OCI-LY1 (cell line): Measurements from ENCODE around the gene ITGAE.

Source experiments
- H2AFZ ChIP-seq: fragments of 200-600 bp; sonication (generic), shearing (Covaris generic); 2 replicates; pipeline ENCODE4 v1.6.0; 2014; ENCODE audit warnings: antibody characterized with exemption, mild to moderate bottlenecking, low read length
- H3F3A ChIP-seq: fragments of 200-600 bp; sonication (generic), shearing (Covaris generic); 2 replicates; pipeline ENCODE4 v1.6.0; 2014; ENCODE audit warnings: mild to moderate bottlenecking, antibody characterized with exemption, low read length, moderate library complexity; ENCODE audit not compliant: insufficient read depth
- H3K27ac ChIP-seq: fragments of 200-600 bp; sonication (generic); 2 replicates; pipeline ENCODE4 v1.5.1; 2014; ENCODE audit warnings: low read length, mixed run types, mild to moderate bottlenecking, low read depth; ENCODE audit not compliant: poor library complexity, severe bottlenecking
- H3K27me3 ChIP-seq: fragments of 200-600 bp; sonication (generic); 2 replicates; pipeline ENCODE4 v1.6.0; 2014; ENCODE audit warnings: antibody characterized with exemption, mild to moderate bottlenecking, low read length, moderate library complexity; ENCODE audit not compliant: insufficient read depth
- H3K36me3 ChIP-seq: fragments of 200-600 bp; sonication (generic); 2 replicates; pipeline ENCODE4 v1.6.1; 2014; ENCODE audit warnings: mild to moderate bottlenecking, antibody characterized with exemption, low read length, moderate library complexity, mixed read lengths; ENCODE audit not compliant: insufficient read depth
- H3K4me1 ChIP-seq: fragments of 200-600 bp; sonication (generic); 2 replicates; pipeline ENCODE4 v1.5.1; 2014; ENCODE audit warnings: mild to moderate bottlenecking, low read length, moderate library complexity; ENCODE audit not compliant: insufficient read depth, severe bottlenecking
- H3K4me2 ChIP-seq: fragments of 200-600 bp; sonication (generic), shearing (Covaris generic); 2 replicates; pipeline ENCODE4 v1.6.1; 2014; ENCODE audit warnings: low read length
- H3K4me3 ChIP-seq: fragments of 200-600 bp; sonication (generic); 2 replicates; pipeline ENCODE4 v1.5.1; 2014; ENCODE audit warnings: low read length, low read depth, mild to moderate bottlenecking, mixed read lengths; ENCODE audit not compliant: poor library complexity, severe bottlenecking
- H3K79me2 ChIP-seq: fragments of 200-600 bp; shearing (Covaris generic); 2 replicates; pipeline ENCODE4 v1.6.1; 2016; ENCODE audit warnings: mixed run types, low read length, mixed read lengths; ENCODE audit not compliant: insufficient read depth
- H3K9ac ChIP-seq: fragments of 200-600 bp; sonication (generic), shearing (Covaris generic); 2 replicates; pipeline ENCODE4 v1.6.1; 2014; ENCODE audit warnings: mild to moderate bottlenecking, low read length, mixed read lengths
- H3K9me2 ChIP-seq: fragments of 200-600 bp; sonication (generic), shearing (Covaris generic); 2 replicates; pipeline ENCODE4 v1.6.1; 2014; ENCODE audit warnings: low read depth, mild to moderate bottlenecking, low read length, mixed read lengths
- H3K9me3 ChIP-seq: fragments of 200-600 bp; shearing (Covaris generic); 2 replicates; pipeline ENCODE4 v1.6.1; 2014; ENCODE audit warnings: low read length, mixed read lengths
- H4K20me1 ChIP-seq: fragments of 200-600 bp; sonication (generic), shearing (Covaris generic); 2 replicates; pipeline ENCODE4 v1.6.0; 2016; ENCODE audit warnings: mild to moderate bottlenecking, low read length; ENCODE audit not compliant: insufficient read depth
- EZH2 ChIP-seq: fragments of 200-600 bp; sonication (generic), shearing (Covaris generic); IDR thresholded peaks from 2 replicates; pipeline ENCODE4 v1.8.0; 2017; ENCODE audit warnings: borderline replicate concordance, mixed run types, mild to moderate bottlenecking, antibody characterized with exemption, low read length, moderate library complexity, mixed read lengths
- TF ChIP-seq, protein P1 (sequence below): fragments of 200-600 bp; sonication (generic), shearing (Covaris generic); IDR thresholded peaks from 2 replicates; pipeline ENCODE4 v1.5.1; 2017; ENCODE audit warnings: mild to moderate bottlenecking, antibody characterized with exemption, low read length, moderate library complexity, mixed read lengths

The ITGAE gene

DNA sequence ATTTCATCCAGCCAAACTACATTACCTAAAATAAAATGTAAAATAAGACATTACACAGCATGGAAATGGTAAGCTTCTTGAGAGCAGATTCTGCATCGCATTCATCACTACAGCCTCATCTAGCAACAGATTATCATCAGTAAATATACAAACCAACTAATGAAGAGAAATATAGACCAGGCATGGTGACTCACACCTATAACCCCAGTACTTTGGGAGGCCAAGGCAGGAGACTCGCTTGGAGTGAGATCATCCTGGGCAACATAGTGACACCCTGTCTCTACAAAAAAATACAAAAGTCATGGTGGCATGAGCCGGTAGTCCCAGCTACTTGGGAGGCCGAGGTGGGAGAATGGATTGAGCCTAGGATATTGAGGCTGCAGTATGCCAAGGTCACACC lies 25.2 kb upstream of the ITGAE start:
- H3K9me3 ChIP-seq, result no peaks in the 10 kb centered on the region
- H3K9me2 ChIP-seq, result no peaks in the 10 kb centered on the region
- H3K9ac ChIP-seq, result no peak overlapping the region
- H3K79me2 ChIP-seq, result no peaks in the 10 kb centered on the region
- H3K27me3 ChIP-seq, result no peaks in the 10 kb centered on the region
- H3K36me3 ChIP-seq, result peaks cover 80% of the 10 kb centered on the region
- no peak overlapping the region for H2AFZ ChIP-seq
- no peak overlapping the region for H3K4me3 ChIP-seq
- no peaks in the 10 kb centered on the region for H3K4me1 ChIP-seq
- H3K27ac ChIP-seq, result no peak overlapping the region
- no peak overlapping the region for H3K4me2 ChIP-seq
- no peaks in the 10 kb centered on the region for H4K20me1 ChIP-seq
- TF ChIP-seq EZH2, result no peak
- TF ChIP-seq, protein P1, sequence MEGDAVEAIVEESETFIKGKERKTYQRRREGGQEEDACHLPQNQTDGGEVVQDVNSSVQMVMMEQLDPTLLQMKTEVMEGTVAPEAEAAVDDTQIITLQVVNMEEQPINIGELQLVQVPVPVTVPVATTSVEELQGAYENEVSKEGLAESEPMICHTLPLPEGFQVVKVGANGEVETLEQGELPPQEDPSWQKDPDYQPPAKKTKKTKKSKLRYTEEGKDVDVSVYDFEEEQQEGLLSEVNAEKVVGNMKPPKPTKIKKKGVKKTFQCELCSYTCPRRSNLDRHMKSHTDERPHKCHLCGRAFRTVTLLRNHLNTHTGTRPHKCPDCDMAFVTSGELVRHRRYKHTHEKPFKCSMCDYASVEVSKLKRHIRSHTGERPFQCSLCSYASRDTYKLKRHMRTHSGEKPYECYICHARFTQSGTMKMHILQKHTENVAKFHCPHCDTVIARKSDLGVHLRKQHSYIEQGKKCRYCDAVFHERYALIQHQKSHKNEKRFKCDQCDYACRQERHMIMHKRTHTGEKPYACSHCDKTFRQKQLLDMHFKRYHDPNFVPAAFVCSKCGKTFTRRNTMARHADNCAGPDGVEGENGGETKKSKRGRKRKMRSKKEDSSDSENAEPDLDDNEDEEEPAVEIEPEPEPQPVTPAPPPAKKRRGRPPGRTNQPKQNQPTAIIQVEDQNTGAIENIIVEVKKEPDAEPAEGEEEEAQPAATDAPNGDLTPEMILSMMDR, result no peak
- 0 out of 2 replicates have a peak, but pooled peaks cover 3% of the 10 kb centered on the region for H3F3A ChIP-seq

DNA sequence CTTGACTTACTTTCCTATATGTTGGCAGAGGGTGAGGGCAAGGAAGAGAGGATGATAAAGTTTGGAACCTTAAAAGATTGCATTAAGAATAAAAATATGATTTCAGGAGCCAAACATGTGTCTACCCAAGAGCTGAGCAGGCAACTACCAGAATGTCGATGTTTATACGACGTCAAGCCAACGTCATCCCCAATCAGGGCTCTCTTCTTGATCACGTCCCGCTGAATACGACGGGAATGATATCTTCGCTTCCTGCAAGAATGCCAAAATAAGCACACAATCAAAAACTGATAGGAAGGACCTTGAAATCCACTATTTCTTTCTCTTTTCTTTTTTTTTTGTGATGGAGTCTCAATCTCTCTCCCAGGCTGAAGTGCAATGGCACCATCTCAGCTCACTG lies 20.1 kb upstream of the ITGAE start:
- peaks cover 6% of the 10 kb centered on the region for H3K4me1 ChIP-seq
- no peaks in the 10 kb centered on the region for H3K27me3 ChIP-seq
- no peaks in the 10 kb centered on the region for H3K79me2 ChIP-seq
- no peak overlapping the region for H3K4me3 ChIP-seq
- H3K9me2 ChIP-seq, result no peaks in the 10 kb centered on the region
- H2AFZ ChIP-seq, result no peak overlapping the region
- 0 out of 2 replicates have a peak, but pooled peaks cover 3% of the 10 kb centered on the region for H3F3A ChIP-seq
- no peaks in the 10 kb centered on the region for H4K20me1 ChIP-seq
- TF ChIP-seq EZH2, result no peak
- TF ChIP-seq, protein P1, result no peak
- peaks cover 88% of the 10 kb centered on the region for H3K36me3 ChIP-seq
- no peaks in the 10 kb centered on the region for H3K9me3 ChIP-seq
- H3K27ac ChIP-seq, result no peak overlapping the region
- H3K4me2 ChIP-seq, result no peak overlapping the region
- no peak overlapping the region for H3K9ac ChIP-seq

DNA sequence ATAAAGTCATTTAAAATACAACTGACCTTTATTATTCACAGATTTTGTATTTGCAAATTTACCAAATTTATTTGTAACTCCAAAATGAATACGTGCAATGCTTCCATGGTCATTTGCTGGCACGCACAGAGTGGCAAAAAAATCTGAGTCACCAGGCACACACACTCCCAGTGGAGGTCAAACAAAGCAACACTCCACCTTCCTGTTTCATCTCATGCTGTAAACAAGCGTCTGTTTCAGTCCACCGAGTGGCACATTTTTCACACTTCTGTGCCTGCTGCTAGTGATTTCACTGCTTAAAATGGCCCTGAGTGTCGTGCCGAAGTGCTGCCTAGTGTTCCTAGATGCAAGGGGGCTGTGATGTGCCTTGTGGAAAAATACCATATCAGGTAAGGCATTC lies 17.8 kb upstream of the ITGAE start:
- H3K9me2 ChIP-seq, result no peaks in the 10 kb centered on the region
- H3K27ac ChIP-seq, result no peak overlapping the region

More for the DNA sequence above, 17.8 kb upstream of the ITGAE start:
- Histone ChIP-seq H3K27me3 (no peaks in the 10 kb centered on the region), H3K9me3 (no peaks in the 10 kb centered on the region), H3K4me1 (peaks cover 6% of the 10 kb centered on the region), H3K9ac (no peak overlapping the region), H4K20me1 (no peaks in the 10 kb centered on the region), H3F3A (no peaks in the 10 kb centered on the region), H2AFZ (no peak overlapping the region), H3K36me3 (peaks cover 85% of the 10 kb centered on the region), H3K4me3 (no peak overlapping the region), H3K79me2 (no peaks in the 10 kb centered on the region), H3K4me2 (no peak overlapping the region)
- TF ChIP-seq, protein P1, result no peak
- TF ChIP-seq EZH2, result no peak
